Activated CD8-positive, alpha-beta T cell treated with anti-CD3 and anti-CD28 coated beads for 36 hours (primary cell): ENCODE data around the gene HIPK4. TPM values are rescaled to one million over a fixed set of nuclear protein-coding genes. Genes with fewer than 3 reads are reported as not detected.
"Not testable (repeated sequence)": the region's sequence is repeated elsewhere in the genome, so short reads cannot be mapped to it uniquely, and the experiment has no call there.

Experiments used
- ATAC-seq: fragments of 200-7000 bp; cut with Tn5 transposase; one replicate; pipeline ENCODE4 v1.10.0; 2021; ENCODE audit warnings: mild to moderate bottlenecking, moderate library complexity
- CTCF ChIA-PET: fragments of 350-600 bp; sonication (Branson Sonifier 250); formaldehyde crosslinking; loops from one replicate; lab custom pipeline; 2021; ENCODE audit warnings: antibody characterized with exemption; lab: Charles Lee
- POLR2A ChIA-PET: fragments of 350-600 bp; sonication (Branson Sonifier 250); formaldehyde crosslinking; loops from one replicate; lab custom pipeline; 2021; ENCODE audit warnings: antibody characterized with exemption; lab: Charles Lee
- DNase-seq: peaks from one replicate; pipeline ENCODE4 v3.0.0-alpha.2; 2020
- H3K27ac Mint-ChIP-seq: one replicate; pipeline ENCODE4 v1.8.0; 2021; ENCODE audit warnings: mild to moderate bottlenecking, mixed read lengths
- H3K27me3 Mint-ChIP-seq: one replicate; pipeline ENCODE4 v1.8.0; 2021; ENCODE audit warnings: mixed read lengths
- H3K36me3 Mint-ChIP-seq: one replicate; pipeline ENCODE4 v1.8.0; 2021; ENCODE audit warnings: low read depth, mixed read lengths
- H3K4me1 Mint-ChIP-seq: one replicate; pipeline ENCODE4 v1.8.0; 2021; ENCODE audit warnings: low read depth, mixed read lengths
- H3K4me3 Mint-ChIP-seq: one replicate; pipeline ENCODE4 v1.8.0; 2021; ENCODE audit warnings: mild to moderate bottlenecking, moderate library complexity, mixed read lengths
- H3K9me3 Mint-ChIP-seq: one replicate; pipeline ENCODE4 v1.8.0; 2021; ENCODE audit warnings: mixed read lengths
- CTCF ChIP-seq: fragments of 200-600 bp; IDR thresholded peaks from one replicate; pipeline ENCODE4 v1.8.0; 2022; ENCODE audit warnings: antibody characterized with exemption, mild to moderate bottlenecking
- intact Hi-C: fragments of 100-400 bp; cut with micrococcal nuclease; formaldehyde crosslinking; loops from one replicate; pipeline ENCODE4 v1.10.0; 2022
- total RNA-seq, 2 experiments: library from RNA; stranded (reverse); gene quantifications; one replicate each; pipeline ENCODE4 v1.2.3, GENCODE V29; 2021

Gene HIPK4
- total RNA-seq, 2 experiments from 2014 or later = not detected

DNA sequence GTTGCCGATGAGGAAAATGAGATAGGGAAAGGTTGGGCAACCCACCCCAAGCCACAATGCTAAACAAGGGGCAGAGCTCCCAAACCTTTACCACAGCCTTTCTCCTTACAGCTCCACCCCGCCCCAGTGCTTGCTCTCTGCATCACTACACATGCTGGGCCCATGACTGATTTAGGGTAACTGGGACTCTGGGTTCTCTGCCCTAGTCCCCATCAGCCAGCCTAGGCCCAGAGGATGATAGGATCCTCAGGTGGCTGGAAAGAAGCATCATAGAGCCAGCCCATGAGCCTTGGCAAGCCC is 53.4 kb downstream of the HIPK4 start:
- no peak overlapping the region for H3K4me3 Mint-ChIP-seq
- H3K27me3 Mint-ChIP-seq = no peaks in the 10 kb centered on the region
- ChIA-PET POLR2A (interaction anchor here (0.6 kb wide), 1 partner anchor 98 kb away, joined by 3 read pairs; no protein-coding TSS in a partner anchor), CTCF (interaction anchor here (2.0 kb wide), 1 partner anchor 32 kb away, joined by 6 read pairs; no protein-coding TSS in a partner anchor)
- H3K4me1 Mint-ChIP-seq = no peaks in the 10 kb centered on the region
- ATAC-seq = no peak
- DNase-seq = no peak
- intact Hi-C loops = no loop called here
- no peaks in the 10 kb centered on the region for H3K9me3 Mint-ChIP-seq
- H3K27ac Mint-ChIP-seq = no peak overlapping the region
- TF ChIP-seq CTCF = no peak
- H3K36me3 Mint-ChIP-seq = peaks cover 16% of the 10 kb centered on the region

DNA sequence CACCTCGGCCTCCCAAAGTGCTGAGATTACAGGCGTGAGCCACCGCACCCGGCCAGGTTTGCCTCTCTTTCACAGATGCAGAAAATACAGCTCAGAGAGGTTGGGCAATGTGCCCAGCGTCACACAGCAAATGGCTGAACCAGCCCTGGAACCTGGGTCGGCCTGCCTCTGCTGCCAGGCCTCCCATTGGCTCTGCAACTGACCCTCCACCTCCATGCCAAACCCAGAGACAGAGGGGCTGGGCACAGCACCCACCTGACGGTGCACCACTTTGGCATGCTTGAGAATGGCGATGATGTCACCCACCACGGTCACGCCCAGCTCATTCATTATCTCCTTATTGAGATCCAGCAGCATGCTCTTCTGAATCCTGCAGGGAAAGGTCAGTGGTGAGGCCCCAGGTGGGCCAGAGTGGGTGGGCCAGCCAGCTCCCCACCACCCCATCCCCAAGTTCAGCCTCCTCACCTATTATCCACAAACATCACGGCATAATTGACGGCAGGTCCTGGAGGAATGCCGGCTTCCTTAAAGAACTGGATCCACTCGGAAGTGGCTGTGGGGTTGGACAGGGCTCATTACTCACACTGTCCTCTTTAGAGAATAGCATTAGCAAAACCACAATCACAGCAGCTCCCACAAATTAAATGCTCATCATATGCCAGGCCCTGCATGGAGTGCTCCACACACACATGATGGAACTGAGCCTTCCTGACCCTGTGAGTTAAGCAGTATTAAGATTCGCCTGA is 54.0 kb downstream of the HIPK4 start:
- Mint-ChIP-seq H3K27me3 (no peaks in the 10 kb centered on the region), H3K4me1 (no peaks in the 10 kb centered on the region), H3K27ac (no peak overlapping the region), H3K36me3 (peaks cover 21% of the 10 kb centered on the region), H3K4me3 (no peak overlapping the region), H3K9me3 (no peaks in the 10 kb centered on the region)
- CTCF ChIA-PET = no interaction called here
- no peak for DNase-seq
- POLR2A ChIA-PET = interaction anchor here (0.6 kb wide), 1 partner anchor 98 kb away, joined by 3 read pairs; no protein-coding TSS in a partner anchor
- intact Hi-C loops = no loop called here
- TF ChIP-seq CTCF = no peak
- no peak for ATAC-seq

DNA sequence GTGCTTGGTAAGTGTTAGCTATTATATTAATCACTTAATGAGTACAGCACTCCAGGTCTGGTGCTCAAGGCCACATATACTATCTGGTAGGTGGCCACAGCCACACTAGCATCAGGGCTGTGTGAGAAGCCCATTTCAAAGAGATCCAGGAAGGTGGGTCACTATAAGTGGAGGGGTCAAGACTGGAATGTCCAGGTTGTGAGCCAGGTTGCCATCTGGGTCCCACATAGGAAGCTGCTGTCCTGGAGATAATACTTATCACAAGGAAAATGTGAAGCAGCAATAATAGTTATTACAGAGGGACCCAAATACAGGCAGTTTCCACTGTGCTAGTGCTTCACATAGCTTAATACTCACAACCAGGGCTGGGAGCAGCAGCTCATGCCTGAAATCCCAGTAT is 54.9 kb downstream of the HIPK4 start:
- TF ChIP-seq CTCF = no peak
- CTCF ChIA-PET = no interaction called here

DNA sequence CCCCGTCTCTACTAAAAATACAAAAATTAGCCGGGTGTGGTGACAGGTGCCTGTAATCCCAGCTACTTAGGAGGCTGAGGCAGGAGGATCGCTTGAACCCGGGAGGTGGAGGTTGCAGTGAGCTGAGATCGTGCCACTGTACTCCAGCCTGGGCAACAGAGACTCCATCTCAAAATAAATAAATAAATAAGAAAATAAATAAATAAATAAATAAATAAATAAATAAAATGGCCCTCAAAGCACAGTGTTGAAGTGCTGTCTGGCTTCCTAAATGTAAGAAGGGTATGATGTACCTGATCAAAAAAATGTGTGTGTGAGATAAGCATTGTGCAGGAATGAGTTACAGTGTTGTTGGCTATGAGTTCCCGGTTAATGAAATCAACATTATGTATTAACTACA is 56.9 kb downstream of the HIPK4 start:
- intact Hi-C loops, ATAC-seq, DNase-seq, H3K4me3 Mint-ChIP-seq, H3K27me3 Mint-ChIP-seq, H3K27ac Mint-ChIP-seq, H3K9me3 Mint-ChIP-seq, CTCF ChIA-PET, H3K4me1 Mint-ChIP-seq: not testable (repeated sequence)
- POLR2A ChIA-PET = interaction anchor here (0.6 to 0.7 kb wide), 2 partner anchors 27 to 542 kb away, joined by 3 read pairs; no protein-coding TSS in a partner anchor
- peaks cover 31% of the 10 kb centered on the region for H3K36me3 Mint-ChIP-seq

More for the DNA sequence above, 54.9 kb downstream of the HIPK4 start:
- peaks cover 27% of the 10 kb centered on the region for H3K36me3 Mint-ChIP-seq
- POLR2A ChIA-PET = interaction anchor here (0.6 kb wide), 1 partner anchor 223 kb away, joined by 3 read pairs; no protein-coding TSS in a partner anchor
- no peaks in the 10 kb centered on the region for H3K9me3 Mint-ChIP-seq
- DNase-seq (no peak), ATAC-seq (no peak)
- H3K4me3 Mint-ChIP-seq = no peak overlapping the region
- H3K27me3 Mint-ChIP-seq = no peaks in the 10 kb centered on the region
- no peak overlapping the region for H3K27ac Mint-ChIP-seq
- no peaks in the 10 kb centered on the region for H3K4me1 Mint-ChIP-seq
- intact Hi-C loops = no loop called here

GRCh38 chr19:40332669-40333068 is 57.3 kb downstream of the HIPK4 start:
- Mint-ChIP-seq H3K4me3 (no peak overlapping the region), H3K36me3 (peaks cover 31% of the 10 kb centered on the region), H3K9me3 (no peaks in the 10 kb centered on the region), H3K4me1 (no peaks in the 10 kb centered on the region), H3K27me3 (no peaks in the 10 kb centered on the region), H3K27ac (no peak overlapping the region)
- ChIA-PET CTCF (interaction anchor here (1.6 kb wide), 1 partner anchor 9 kb away, joined by 3 read pairs; no protein-coding TSS in a partner anchor), POLR2A (no interaction called here)
- TF ChIP-seq CTCF = no peak
- ATAC-seq (no peak), DNase-seq (no peak)
- intact Hi-C loops = no loop called here
